ENCODE data around the gene FAAP24.
"Not testable (repeated sequence)": the region's sequence is repeated elsewhere in the genome, so short reads cannot be mapped to it uniquely, and the experiment has no call there.

The FAAP24 gene

DNA sequence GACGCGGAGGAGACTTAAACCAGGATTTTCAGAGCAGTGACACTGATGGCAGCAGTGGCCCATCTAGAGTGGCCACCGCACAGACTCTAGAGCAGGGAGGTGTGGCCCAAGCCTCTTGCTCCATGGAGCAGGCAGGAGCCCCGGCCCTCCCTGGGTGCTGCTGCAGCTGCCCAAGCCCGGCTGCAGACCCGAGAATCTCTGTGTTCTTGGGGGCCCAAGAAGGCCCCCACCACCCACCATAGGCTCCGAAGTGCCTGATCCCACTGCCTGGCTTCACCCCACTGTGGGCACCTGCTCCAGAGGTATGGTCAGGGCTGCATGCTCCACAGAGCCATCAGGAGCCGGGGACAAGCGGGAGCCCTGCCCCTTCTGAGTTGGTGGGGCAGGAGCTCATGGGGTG is 36.4 kb upstream of the FAAP24 start:
- Histone ChIP-seq H3K4me3 (replicated peaks; ENCODE audit: low read depth, low read length) (no peak overlapping the region), H3K27me3 (replicated peaks; ENCODE audit: control insufficient read depth, insufficient read depth, low read length) (no peaks in the 10 kb centered on the region), H3K36me3 (ENCODE audit: control insufficient read depth, insufficient read depth, low read length) (no peaks in the 10 kb centered on the region)
- TF ChIP-seq, protein P1, sequence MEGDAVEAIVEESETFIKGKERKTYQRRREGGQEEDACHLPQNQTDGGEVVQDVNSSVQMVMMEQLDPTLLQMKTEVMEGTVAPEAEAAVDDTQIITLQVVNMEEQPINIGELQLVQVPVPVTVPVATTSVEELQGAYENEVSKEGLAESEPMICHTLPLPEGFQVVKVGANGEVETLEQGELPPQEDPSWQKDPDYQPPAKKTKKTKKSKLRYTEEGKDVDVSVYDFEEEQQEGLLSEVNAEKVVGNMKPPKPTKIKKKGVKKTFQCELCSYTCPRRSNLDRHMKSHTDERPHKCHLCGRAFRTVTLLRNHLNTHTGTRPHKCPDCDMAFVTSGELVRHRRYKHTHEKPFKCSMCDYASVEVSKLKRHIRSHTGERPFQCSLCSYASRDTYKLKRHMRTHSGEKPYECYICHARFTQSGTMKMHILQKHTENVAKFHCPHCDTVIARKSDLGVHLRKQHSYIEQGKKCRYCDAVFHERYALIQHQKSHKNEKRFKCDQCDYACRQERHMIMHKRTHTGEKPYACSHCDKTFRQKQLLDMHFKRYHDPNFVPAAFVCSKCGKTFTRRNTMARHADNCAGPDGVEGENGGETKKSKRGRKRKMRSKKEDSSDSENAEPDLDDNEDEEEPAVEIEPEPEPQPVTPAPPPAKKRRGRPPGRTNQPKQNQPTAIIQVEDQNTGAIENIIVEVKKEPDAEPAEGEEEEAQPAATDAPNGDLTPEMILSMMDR (IDR thresholded peaks at IDR 0.05; ENCODE audit: insufficient read depth, low read length, poor library complexity, severe bottlenecking) = no peak
- DNase-seq (ENCODE audit: extremely low read depth, insufficient read length) = no peak

DNA sequence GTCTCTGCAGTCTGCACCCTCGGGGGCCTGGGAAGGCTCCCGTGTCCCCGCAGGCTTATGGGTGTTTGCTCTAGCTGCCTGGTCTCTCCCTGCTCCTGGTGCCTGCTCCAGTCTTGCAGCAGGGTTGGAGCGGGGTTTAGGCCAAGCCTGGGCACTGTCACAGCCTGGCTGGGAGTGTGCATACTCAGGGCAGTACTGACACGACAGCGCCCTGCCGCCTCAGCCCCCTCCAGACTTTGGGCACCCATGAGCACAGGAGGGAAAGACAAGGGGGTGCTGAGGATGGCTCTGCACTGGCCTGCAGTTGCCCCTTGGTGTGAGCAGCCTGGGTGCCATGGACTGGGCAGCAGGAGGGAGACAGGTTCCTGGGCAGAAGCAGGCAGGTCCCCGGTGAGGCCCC is 36.0 kb upstream of the FAAP24 start:
- TF ChIP-seq, protein P1 (IDR thresholded peaks at IDR 0.05; ENCODE audit: insufficient read depth, low read length, poor library complexity, severe bottlenecking) = no peak
- no peaks in the 10 kb centered on the region for H3K36me3 ChIP-seq (ENCODE audit: control insufficient read depth, insufficient read depth, low read length)
- H3K4me3 ChIP-seq (replicated peaks; ENCODE audit: low read depth, low read length) = no peak overlapping the region
- H3K27me3 ChIP-seq (replicated peaks; ENCODE audit: control insufficient read depth, insufficient read depth, low read length) = no peaks in the 10 kb centered on the region
- DNase-seq (ENCODE audit: extremely low read depth, insufficient read length) = no peak

DNA sequence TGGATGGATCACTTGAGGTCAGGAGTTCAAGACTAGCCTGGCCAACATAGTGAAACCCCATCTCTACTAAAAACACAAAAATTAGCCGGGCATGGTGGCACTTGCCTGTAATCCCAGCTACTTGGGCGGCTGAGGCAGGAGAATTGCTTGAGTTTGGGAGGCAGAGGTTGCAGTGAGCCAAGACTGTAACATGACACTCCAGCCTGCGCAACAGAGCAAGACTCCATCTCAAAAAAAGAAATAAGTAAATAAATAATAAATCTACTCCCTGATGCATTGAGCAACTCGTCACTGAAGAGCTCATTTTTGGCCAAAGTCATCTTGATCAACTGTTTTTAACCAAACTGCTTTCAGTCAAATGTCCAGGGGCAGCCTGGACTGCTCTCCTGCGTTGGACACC is 30.8 kb upstream of the FAAP24 start:
- not testable (repeated sequence) for H3K27me3 ChIP-seq (replicated peaks; ENCODE audit: control insufficient read depth, insufficient read depth, low read length); DNase-seq (ENCODE audit: extremely low read depth, insufficient read length); H3K4me3 ChIP-seq (replicated peaks; ENCODE audit: low read depth, low read length); H3K36me3 ChIP-seq (ENCODE audit: control insufficient read depth, insufficient read depth, low read length)

DNA sequence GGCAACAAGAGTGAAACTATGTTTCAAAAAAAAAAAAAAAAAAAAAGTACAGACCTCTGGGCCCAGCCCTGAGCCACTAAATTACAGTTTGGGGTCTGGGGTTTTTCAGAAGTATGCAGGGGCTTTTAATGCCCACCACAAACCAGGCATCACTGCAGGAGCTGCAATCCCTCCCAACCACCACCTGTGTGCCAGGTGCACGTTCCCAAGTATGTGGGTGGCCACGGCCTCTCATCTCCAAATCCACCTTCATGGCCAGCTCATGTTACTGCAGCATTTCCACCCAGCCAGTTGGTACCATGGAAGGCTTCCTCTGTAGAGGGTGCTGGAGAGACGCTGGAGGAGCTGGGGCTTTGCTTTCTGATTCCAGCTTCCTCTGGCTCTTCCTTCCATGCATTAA is 26.8 kb upstream of the FAAP24 start:
- Histone ChIP-seq H3K27me3 (replicated peaks; ENCODE audit: control insufficient read depth, insufficient read depth, low read length) (no peaks in the 10 kb centered on the region), H3K4me3 (replicated peaks; ENCODE audit: low read depth, low read length) (no peak overlapping the region), H3K36me3 (ENCODE audit: control insufficient read depth, insufficient read depth, low read length) (peaks cover 9% of the 10 kb centered on the region)
- TF ChIP-seq, protein P1 (IDR thresholded peaks at IDR 0.05; ENCODE audit: insufficient read depth, low read length, poor library complexity, severe bottlenecking) = no peak
- DNase-seq (ENCODE audit: extremely low read depth, insufficient read length) = no peak

DNA sequence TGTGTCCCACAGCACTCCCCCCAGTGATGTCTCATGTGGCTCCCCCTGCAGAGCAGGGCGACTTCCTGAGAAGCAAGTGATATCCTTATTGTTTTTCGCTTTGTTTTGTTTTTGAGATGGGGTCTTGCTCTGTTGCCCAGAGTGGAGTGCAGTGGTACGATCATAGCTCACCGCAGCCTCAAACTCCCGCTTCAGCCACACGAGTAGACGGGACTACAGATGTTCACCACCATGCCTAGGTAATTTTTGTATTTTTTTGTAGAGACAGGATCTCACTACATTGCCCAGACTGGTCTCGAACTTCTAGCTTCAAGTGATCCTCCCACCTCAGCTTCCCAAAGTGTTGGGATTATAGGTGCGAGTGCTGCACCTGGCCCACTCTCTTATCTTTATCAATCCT is 5.3 kb upstream of the FAAP24 start:
- TF ChIP-seq, protein P1 (IDR thresholded peaks at IDR 0.05; ENCODE audit: insufficient read depth, low read length, poor library complexity, severe bottlenecking) = no peak
- no peak for DNase-seq (ENCODE audit: extremely low read depth, insufficient read length)
- Histone ChIP-seq H3K4me3 (replicated peaks; ENCODE audit: low read depth, low read length) (no peak overlapping the region), H3K36me3 (ENCODE audit: control insufficient read depth, insufficient read depth, low read length) (peaks cover 2% of the 10 kb centered on the region), H3K27me3 (replicated peaks; ENCODE audit: control insufficient read depth, insufficient read depth, low read length) (no peaks in the 10 kb centered on the region)

DNA sequence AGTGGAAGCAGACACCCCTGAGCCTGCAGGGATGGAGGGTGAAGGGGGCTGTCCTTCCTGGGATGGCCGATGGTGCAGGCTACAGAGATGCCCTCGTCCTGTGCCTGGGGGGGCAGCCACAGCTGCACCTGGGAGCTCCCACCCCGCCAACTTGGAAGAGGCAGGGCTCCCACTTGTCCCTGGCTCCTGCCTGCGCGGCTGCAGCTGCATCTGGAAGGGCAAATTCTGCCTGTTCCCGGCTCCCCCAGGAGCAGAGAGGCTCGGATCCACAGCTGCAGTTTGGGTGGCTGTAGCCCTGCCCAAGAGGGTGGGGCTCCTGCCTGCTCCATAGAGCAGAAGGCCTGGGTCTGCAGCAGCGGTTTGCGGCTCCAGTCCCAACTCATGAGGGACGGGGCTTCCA is 2.5 kb upstream of the FAAP24 start:
- H3K36me3 ChIP-seq (ENCODE audit: control insufficient read depth, insufficient read depth, low read length) = peaks cover 2% of the 10 kb centered on the region
- no peaks in the 10 kb centered on the region for H3K27me3 ChIP-seq (replicated peaks; ENCODE audit: control insufficient read depth, insufficient read depth, low read length)
- no peak for DNase-seq (ENCODE audit: extremely low read depth, insufficient read length)
- H3K4me3 ChIP-seq (replicated peaks; ENCODE audit: low read depth, low read length) = no peak overlapping the region
- TF ChIP-seq, protein P1 (IDR thresholded peaks at IDR 0.05; ENCODE audit: insufficient read depth, low read length, poor library complexity, severe bottlenecking) = no peak
